K562 (cell line): ENCODE data around the gene BACE1-AS. TPM values are rescaled to one million over a fixed set of nuclear protein-coding genes. Genes with fewer than 3 reads are reported as not detected.
A peak's percentile ranks its signal among the peaks of the same experiment; 100 is the strongest.

Experiments used
- ATF1 ChIP-seq, 2 experiments: fragments of 450-650 bp in 1 of 2; IDR thresholded peaks; 2 replicates each; pipeline ENCODE4 v1.6.1; 2016; ENCODE audit warnings: missing compliant biosample characterization in 1 of 2, missing genetic modification characterization in 1 of 2
- FOXA1 ChIP-seq: fragments of 450-650 bp; IDR thresholded peaks from 2 replicates; pipeline ENCODE4 v1.6.1; 2016; ENCODE audit warnings: mild to moderate bottlenecking, borderline replicate concordance
- FOXJ2 ChIP-seq: fragments of 200-800 bp; sonication (Bioruptor generic); IDR thresholded peaks from 2 replicates; pipeline ENCODE4 v1.6.1; 2016; ENCODE audit warnings: missing genetic modification characterization, missing compliant biosample characterization
- HCFC1 ChIP-seq: IDR thresholded peaks from 2 replicates; pipeline ENCODE4 v1.6.1; 2012; ENCODE audit warnings: low read depth, low read length, improper control_type of control experiment
- HDAC8 ChIP-seq: fragments of 450-650 bp; IDR thresholded peaks from 2 replicates; pipeline ENCODE4 v1.6.1; 2016; ENCODE audit warnings: mild to moderate bottlenecking, missing genetic modification characterization, moderate library complexity, missing compliant biosample characterization
- KAT2B ChIP-seq: IDR thresholded peaks from one replicate; pipeline ENCODE4 v1.6.1; 2012; ENCODE audit warnings: low read depth, mild to moderate bottlenecking, control low read depth, inconsistent platforms, low read length, moderate library complexity
- KDM4B ChIP-seq, 2 experiments: fragments of 450-650 bp in 1 of 2; sonication (generic) in 1 of 2; IDR thresholded peaks; 2 replicates each; pipeline ENCODE4 v1.6.1; 2016 to 2017; ENCODE audit warnings: borderline replicate concordance in 2 of 2, antibody characterized with exemption in 1 of 2, low read depth in 1 of 2, mild to moderate bottlenecking in 1 of 2
- MAFK ChIP-seq: IDR thresholded peaks from 2 replicates; pipeline ENCODE4 v1.6.1; 2011; ENCODE audit warnings: low read length, improper control_type of control experiment
- PHF21A ChIP-seq: fragments of 450-650 bp; IDR thresholded peaks from 2 replicates; pipeline ENCODE4 v1.6.1; 2017; ENCODE audit warnings: low read depth, borderline replicate concordance
- POLR2AphosphoS5 ChIP-seq: IDR thresholded peaks from 2 replicates; pipeline ENCODE4 v1.6.1; 2011; ENCODE audit warnings: mild to moderate bottlenecking, low read depth, low read length, moderate library complexity; ENCODE audit not compliant: control insufficient read depth, insufficient read depth
- RCOR1 ChIP-seq, 2 experiments: IDR thresholded peaks; 2 replicates each; pipeline ENCODE4 v1.6.1; 2012; ENCODE audit warnings: low read depth in 2 of 2, low read length in 2 of 2, borderline replicate concordance in 1 of 2, improper control_type of control experiment in 1 of 2
- SREBF1 ChIP-seq: fragments of 150-350 bp; IDR thresholded peaks from 2 replicates; pipeline ENCODE4 v1.6.1; 2014; ENCODE audit warnings: antibody characterized with exemption, low read depth, low read length, borderline replicate concordance
- TEAD2 ChIP-seq: fragments of 450-650 bp; IDR thresholded peaks from 2 replicates; pipeline ENCODE4 v1.6.1; 2016; ENCODE audit warnings: missing genetic modification characterization, control low read depth, missing compliant biosample characterization
- ZFP30 ChIP-seq: fragments of 250-450 bp; sonication (Bioruptor Pico); IDR thresholded peaks from 2 replicates; pipeline ENCODE4 v1.8.0; 2022; ENCODE audit warnings: moderate library complexity, mild to moderate bottlenecking, inconsistent platforms, borderline replicate concordance
- ZKSCAN8 ChIP-seq: fragments of 200-800 bp; sonication (Bioruptor generic); IDR thresholded peaks from 2 replicates; pipeline ENCODE4 v1.6.1; 2016; ENCODE audit warnings: missing genetic modification characterization, missing compliant biosample characterization
- ZNF644 ChIP-seq: fragments of 200-800 bp; sonication (Bioruptor generic); IDR thresholded peaks from 2 replicates; pipeline ENCODE4 v1.6.1; 2016; ENCODE audit warnings: low read depth, missing genetic modification characterization, missing compliant biosample characterization
- ZNF699 ChIP-seq: fragments of 250-450 bp; sonication (Bioruptor Pico); IDR thresholded peaks from 2 replicates; pipeline ENCODE4 v1.8.0; 2021; ENCODE audit warnings: mild to moderate bottlenecking, moderate library complexity; ENCODE audit not compliant: insufficient replicate concordance
- ZNF76 ChIP-seq: fragments of 250-450 bp; sonication (Bioruptor Pico); IDR thresholded peaks from 2 replicates; pipeline ENCODE4 v1.4.0; 2020; ENCODE audit warnings: mild to moderate bottlenecking, moderate library complexity, borderline replicate concordance
- polyA plus RNA-seq, 8 experiments: library from polyadenylated mRNA; depleted of rRNA in 4 of 8; stranded (reverse) in 5 of 8; unstranded in 3 of 8; fragments of >200 nt; fragmentation: Nextera tagmentation in 2 of 8; fragmentation: Illumina TruSeq in 1 of 8; extraction: Ambion mirVana in 2 of 8; extraction: Trizol in 1 of 8; gene quantifications; 2 replicates each; pipeline versions ENCODE4 v1.2.1 to v1.2.3, GENCODE V29; 2011 to 2014; ENCODE audit warnings: inconsistent platforms in 1 of 8, missing spikeins in 1 of 8
- total RNA-seq, 7 experiments: library from RNA; depleted of rRNA in 6 of 7; stranded (reverse); fragments of >200 nt in 6 of 7; fragmentation: Illumina TruSeq in 2 of 7; extraction: Trizol in 2 of 7; gene quantifications; 2 replicates each; pipeline versions ENCODE4 v1.2.1 to v1.2.3, GENCODE V29; 2011 to 2021; ENCODE audit warnings: low replicate concordance in 1 of 7
- TF ChIP-seq, protein P1 (sequence below): fragments of 250-450 bp; sonication (Bioruptor Pico); IDR thresholded peaks from 2 replicates; pipeline ENCODE4 v1.8.0; 2021; ENCODE audit warnings: mild to moderate bottlenecking, moderate library complexity
- TF ChIP-seq, protein P2 (sequence below): fragments of 200-800 bp; sonication (Bioruptor generic); IDR thresholded peaks from 2 replicates; pipeline ENCODE4 v1.6.1; 2017; ENCODE audit warnings: missing genetic modification characterization, missing compliant biosample characterization

Gene BACE1-AS
- total and polyA plus RNA-seq, 9 of the 15 experiments (the other 6 are each of a cell fraction or from before 2014, with no cell fraction given) = 2.2 to 8.2 (median 3.8) TPM

DNA sequence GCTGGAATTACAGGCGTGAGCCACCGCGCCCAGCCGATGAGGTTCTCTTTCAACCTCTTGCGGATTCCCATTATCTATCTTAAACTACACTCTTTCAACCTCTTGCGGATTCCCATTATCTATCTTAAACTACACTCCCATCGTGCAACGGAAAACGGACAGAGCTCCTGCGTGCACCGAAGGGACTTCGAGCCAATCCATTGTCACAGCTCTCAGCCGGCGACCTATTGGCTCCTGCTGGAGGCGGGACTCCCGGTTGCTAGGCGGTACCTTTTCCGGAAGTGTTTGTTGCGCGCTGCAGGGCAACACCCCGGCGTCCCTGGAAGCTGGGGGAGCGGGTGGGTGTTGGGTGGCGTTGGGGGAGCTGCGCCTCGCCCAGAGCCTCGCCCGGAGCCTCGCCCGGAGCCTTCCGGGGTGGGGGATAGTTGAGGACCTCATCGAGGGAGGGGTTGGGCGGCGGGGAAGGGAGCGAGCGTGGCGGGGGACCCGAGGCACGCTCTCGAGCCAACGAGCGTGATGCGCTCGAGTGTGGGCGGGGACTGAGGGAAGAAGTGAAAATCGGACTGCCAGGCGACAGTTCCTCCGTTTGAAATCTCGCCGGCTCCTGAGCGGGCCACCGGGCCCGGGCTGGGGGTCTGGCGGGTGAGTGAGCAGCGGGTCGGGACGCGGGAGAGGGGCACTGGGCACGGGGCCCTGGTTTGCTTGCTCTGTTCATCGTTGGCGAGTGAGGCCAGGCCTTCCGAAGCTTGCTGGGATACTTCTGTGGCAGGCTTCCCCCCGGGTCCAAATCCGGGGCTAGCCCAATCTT is 36.6 kb downstream of the BACE1-AS start, which contains the start of gene CEP164 (continued):
- TF ChIP-seq, protein P1, sequence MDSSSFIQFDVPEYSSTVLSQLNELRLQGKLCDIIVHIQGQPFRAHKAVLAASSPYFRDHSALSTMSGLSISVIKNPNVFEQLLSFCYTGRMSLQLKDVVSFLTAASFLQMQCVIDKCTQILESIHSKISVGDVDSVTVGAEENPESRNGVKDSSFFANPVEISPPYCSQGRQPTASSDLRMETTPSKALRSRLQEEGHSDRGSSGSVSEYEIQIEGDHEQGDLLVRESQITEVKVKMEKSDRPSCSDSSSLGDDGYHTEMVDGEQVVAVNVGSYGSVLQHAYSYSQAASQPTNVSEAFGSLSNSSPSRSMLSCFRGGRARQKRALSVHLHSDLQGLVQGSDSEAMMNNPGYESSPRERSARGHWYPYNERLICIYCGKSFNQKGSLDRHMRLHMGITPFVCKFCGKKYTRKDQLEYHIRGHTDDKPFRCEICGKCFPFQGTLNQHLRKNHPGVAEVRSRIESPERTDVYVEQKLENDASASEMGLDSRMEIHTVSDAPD (CRISPR knock-in tag) = no peak
- TF ChIP-seq FOXA1 (no peak), ZKSCAN8 (CRISPR knock-in tag) (no peak), SREBF1 (no peak), ATF1 (CRISPR knock-in tag; IDR thresholded peaks at IDR 0.05) (no peak), ATF1 (tag; IDR thresholded peaks at IDR 0.05) (peak; percentile 89), ZNF76 (CRISPR knock-in tag) (no peak), ZNF644 (tag) (no peak), HCFC1 (peak; percentile 75), PHF21A (no peak), ZNF699 (CRISPR knock-in tag) (no peak), HDAC8 (tag) (no peak), MAFK (no peak), RCOR1 (IDR thresholded peaks at IDR 0.05; ENCODE audit: borderline replicate concordance in 1 of 2, low read depth in 2 of 2, low read length in 2 of 2) (peak in 1 of 2 experiments; percentile 72; a peak in 2 of 4 replicates), TEAD2 (tag) (no peak), KAT2B (no peak), FOXJ2 (tag) (peak; percentile 68; the same call in 1 of the 2 replicates), ZFP30 (CRISPR knock-in tag) (no peak), POLR2AphosphoS5 (no peak; the same call in 1 of the 2 replicates), KDM4B (IDR thresholded peaks at IDR 0.05; ENCODE audit: borderline replicate concordance in 2 of 2, low read depth in 1 of 2) (peak in 1 of 2 experiments; percentile 53; a peak in 1 of 4 replicates)
- TF ChIP-seq, protein P2, sequence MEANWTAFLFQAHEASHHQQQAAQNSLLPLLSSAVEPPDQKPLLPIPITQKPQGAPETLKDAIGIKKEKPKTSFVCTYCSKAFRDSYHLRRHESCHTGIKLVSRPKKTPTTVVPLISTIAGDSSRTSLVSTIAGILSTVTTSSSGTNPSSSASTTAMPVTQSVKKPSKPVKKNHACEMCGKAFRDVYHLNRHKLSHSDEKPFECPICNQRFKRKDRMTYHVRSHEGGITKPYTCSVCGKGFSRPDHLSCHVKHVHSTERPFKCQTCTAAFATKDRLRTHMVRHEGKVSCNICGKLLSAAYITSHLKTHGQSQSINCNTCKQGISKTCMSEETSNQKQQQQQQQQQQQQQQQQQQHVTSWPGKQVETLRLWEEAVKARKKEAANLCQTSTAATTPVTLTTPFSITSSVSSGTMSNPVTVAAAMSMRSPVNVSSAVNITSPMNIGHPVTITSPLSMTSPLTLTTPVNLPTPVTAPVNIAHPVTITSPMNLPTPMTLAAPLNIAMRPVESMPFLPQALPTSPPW (CRISPR knock-in tag) = peak; percentile 86
